Keratinocyte (primary cell): ENCODE measurements around the gene GPRASP1. TPM values are rescaled to one million over a fixed set of nuclear protein-coding genes. Genes with fewer than 3 reads are reported as not detected.

ENCODE experiments used
- DNase-seq: peaks from one replicate; pipeline ENCODE4 v3.0.0-alpha.2; 2011; ENCODE audit warnings: low read depth, missing footprints, low spot score
- FAIRE-seq: peaks from 2 replicates; lab custom pipeline; 2011; peaks lifted over from hg19 to GRCh38; lab: Jason Lieb, UNC
- H2AFZ ChIP-seq: 2 replicates; pipeline ENCODE4 v1.6.0; 2012; ENCODE audit warnings: low read length, control low read depth, inconsistent platforms; ENCODE audit not compliant: control insufficient read depth
- H3K27ac ChIP-seq: 2 replicates; pipeline ENCODE4 v1.5.1; 2011; ENCODE audit warnings: low read length; ENCODE audit not compliant: control insufficient read depth, insufficient read depth
- H3K27me3 ChIP-seq: 3 replicates; pipeline ENCODE4 v1.6.0; 2011; ENCODE audit warnings: low read length; ENCODE audit not compliant: control insufficient read depth, insufficient read depth; ENCODE audit errors: extremely low read depth
- H3K36me3 ChIP-seq, 2 experiments: 2 replicates in 1 of 2; 3 replicates in 1 of 2; pipeline ENCODE4 v1.5.1; 2011; ENCODE audit warnings: low read length in 2 of 2, mild to moderate bottlenecking in 1 of 2; ENCODE audit not compliant: control insufficient read depth in 2 of 2, insufficient read depth in 2 of 2; ENCODE audit errors: extremely low read depth in 1 of 2
- H3K4me1 ChIP-seq: 3 replicates; pipeline ENCODE4 v1.5.1; 2011; ENCODE audit warnings: low read length; ENCODE audit not compliant: control insufficient read depth, insufficient read depth; ENCODE audit errors: extremely low read depth
- H3K4me2 ChIP-seq: 3 replicates; pipeline ENCODE4 v1.6.0; 2011; ENCODE audit warnings: low read depth, low read length; ENCODE audit not compliant: control insufficient read depth, insufficient read depth; ENCODE audit errors: extremely low read depth
- H3K4me3 ChIP-seq, 3 experiments: fragments of 200-600 bp in 1 of 3; sonication (generic) in 1 of 3; 2 replicates in 2 of 3; 3 replicates in 1 of 3; pipeline ENCODE4 v1.5.1; 2011 to 2016; ENCODE audit warnings: low read length in 3 of 3, mild to moderate bottlenecking in 3 of 3, control low read depth in 2 of 3, inconsistent platforms in 1 of 3, low read depth in 1 of 3, mixed read lengths in 1 of 3, mixed run types in 1 of 3, moderate library complexity in 1 of 3; ENCODE audit not compliant: control insufficient read depth in 2 of 3, insufficient read depth in 2 of 3; ENCODE audit errors: extremely low read depth in 1 of 3
- H3K79me2 ChIP-seq: 2 replicates; pipeline ENCODE4 v1.6.0; 2012; ENCODE audit warnings: low read length; ENCODE audit not compliant: control insufficient read depth, insufficient read depth
- H3K9ac ChIP-seq: 3 replicates; pipeline ENCODE4 v1.6.0; 2011; ENCODE audit warnings: low read length; ENCODE audit not compliant: control insufficient read depth, insufficient read depth; ENCODE audit errors: extremely low read depth
- H3K9me1 ChIP-seq: 3 replicates; pipeline ENCODE4 v1.6.0; 2011; ENCODE audit warnings: low read length; ENCODE audit not compliant: control insufficient read depth, insufficient read depth; ENCODE audit errors: extremely low read depth
- H3K9me3 ChIP-seq: 2 replicates; pipeline ENCODE4 v1.5.1; 2012; ENCODE audit warnings: low read depth, low read length; ENCODE audit not compliant: control insufficient read depth
- H4K20me1 ChIP-seq: 3 replicates; pipeline ENCODE4 v1.6.0; 2011; ENCODE audit warnings: low read length; ENCODE audit not compliant: control insufficient read depth, insufficient read depth; ENCODE audit errors: extremely low read depth
- EZH2 ChIP-seq: IDR thresholded peaks from one replicate; pipeline ENCODE4 v1.6.1; 2012; ENCODE audit warnings: inconsistent platforms, mild to moderate bottlenecking, low read length, moderate library complexity
- dilution Hi-C: fragments of 300-500 bp; cut with MboI; formaldehyde crosslinking; loops from one replicate; pipeline ENCODE4 v1.7.0; 2020; ENCODE audit warnings: low sequenced_read_pairs; ENCODE audit not compliant: extremely low pct_ligation_motif_present
- polyA plus RNA-seq, 5 experiments: library from polyadenylated mRNA; depleted of rRNA in 3 of 5; stranded (reverse) in 3 of 5; stranded (forward) in 1 of 5; unstranded in 1 of 5; fragments of >200 nt; gene quantifications; 1 replicate in 1 of 5; 2 replicates in 3 of 5; 3 replicates in 1 of 5; pipeline versions ENCODE4 v1.2.1 to v1.2.3, GENCODE V29; 2011 to 2012; ENCODE audit warnings: missing spikeins in 2 of 5, low read depth in 1 of 5, low replicate concordance in 1 of 5
- TF ChIP-seq, protein P1 (sequence below), 3 experiments: IDR thresholded peaks in 1 of 3; conservative IDR thresholded peaks in 1 of 3; optimal IDR thresholded peaks in 1 of 3; 2 replicates in 2 of 3; 3 replicates in 1 of 3; pipeline versions ENCODE3 to v1.5.1; 2011; ENCODE audit warnings: low read length in 3 of 3, mild to moderate bottlenecking in 3 of 3, moderate library complexity in 2 of 3, control low read depth in 1 of 3, inconsistent platforms in 1 of 3; ENCODE audit not compliant: insufficient read depth in 2 of 3; ENCODE audit errors: extremely low read depth in 1 of 3

The GPRASP1 gene
- polyA plus RNA-seq, 1 donor (not counting 4 experiments of a cell fraction or from before 2014, with no cell fraction given), result 0.34 TPM

DNA sequence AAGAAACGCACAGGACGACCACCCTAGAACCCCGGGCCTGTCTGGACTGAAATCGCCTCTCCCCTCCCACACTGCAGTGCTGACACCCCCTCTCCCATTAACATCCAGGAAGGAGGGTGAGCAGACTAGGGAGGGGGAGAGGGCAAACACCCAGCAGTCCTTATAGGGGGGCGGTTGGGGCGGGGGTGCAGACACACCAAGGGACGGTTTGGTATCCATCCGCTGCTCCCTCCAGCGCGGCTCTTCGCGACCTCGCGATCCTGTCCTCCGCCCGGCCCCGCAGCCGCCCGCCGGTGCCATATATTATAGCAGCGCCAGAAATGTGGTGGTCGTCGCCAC is 411 bp upstream of the GPRASP1 start:
- TF ChIP-seq, protein P1, sequence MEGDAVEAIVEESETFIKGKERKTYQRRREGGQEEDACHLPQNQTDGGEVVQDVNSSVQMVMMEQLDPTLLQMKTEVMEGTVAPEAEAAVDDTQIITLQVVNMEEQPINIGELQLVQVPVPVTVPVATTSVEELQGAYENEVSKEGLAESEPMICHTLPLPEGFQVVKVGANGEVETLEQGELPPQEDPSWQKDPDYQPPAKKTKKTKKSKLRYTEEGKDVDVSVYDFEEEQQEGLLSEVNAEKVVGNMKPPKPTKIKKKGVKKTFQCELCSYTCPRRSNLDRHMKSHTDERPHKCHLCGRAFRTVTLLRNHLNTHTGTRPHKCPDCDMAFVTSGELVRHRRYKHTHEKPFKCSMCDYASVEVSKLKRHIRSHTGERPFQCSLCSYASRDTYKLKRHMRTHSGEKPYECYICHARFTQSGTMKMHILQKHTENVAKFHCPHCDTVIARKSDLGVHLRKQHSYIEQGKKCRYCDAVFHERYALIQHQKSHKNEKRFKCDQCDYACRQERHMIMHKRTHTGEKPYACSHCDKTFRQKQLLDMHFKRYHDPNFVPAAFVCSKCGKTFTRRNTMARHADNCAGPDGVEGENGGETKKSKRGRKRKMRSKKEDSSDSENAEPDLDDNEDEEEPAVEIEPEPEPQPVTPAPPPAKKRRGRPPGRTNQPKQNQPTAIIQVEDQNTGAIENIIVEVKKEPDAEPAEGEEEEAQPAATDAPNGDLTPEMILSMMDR (optimal IDR thresholded peaks at IDR 0.05 in 1 of 3, IDR thresholded peaks at IDR 0.05 in 1 of 3, conservative IDR thresholded peaks at IDR 0.05 in 1 of 3; ENCODE audit: extremely low read depth in 1 of 3, insufficient read depth in 2 of 3, low read length in 3 of 3), result no peak
- no peak for TF ChIP-seq EZH2
- Histone ChIP-seq H3K9ac (no peak overlapping the region), H2AFZ (no peak overlapping the region), H3K27me3 (no peaks in the 10 kb centered on the region), H3K79me2 (no peaks in the 10 kb centered on the region), H3K4me2 (peak overlapping the region; percentile 66), H3K36me3 (no peaks in the 10 kb centered on the region), H3K27ac (no peak overlapping the region), H4K20me1 (no peaks in the 10 kb centered on the region), H3K9me1 (no peaks in the 10 kb centered on the region), H3K4me1 (no peaks in the 10 kb centered on the region), H3K4me3 (peak overlapping the region in 2 of 3 experiments; percentile 25 to 35), H3K9me3 (no peaks in the 10 kb centered on the region)
- DNase-seq, result no peak
- dilution Hi-C loops, result no loop called here
- no peak for FAIRE-seq

DNA sequence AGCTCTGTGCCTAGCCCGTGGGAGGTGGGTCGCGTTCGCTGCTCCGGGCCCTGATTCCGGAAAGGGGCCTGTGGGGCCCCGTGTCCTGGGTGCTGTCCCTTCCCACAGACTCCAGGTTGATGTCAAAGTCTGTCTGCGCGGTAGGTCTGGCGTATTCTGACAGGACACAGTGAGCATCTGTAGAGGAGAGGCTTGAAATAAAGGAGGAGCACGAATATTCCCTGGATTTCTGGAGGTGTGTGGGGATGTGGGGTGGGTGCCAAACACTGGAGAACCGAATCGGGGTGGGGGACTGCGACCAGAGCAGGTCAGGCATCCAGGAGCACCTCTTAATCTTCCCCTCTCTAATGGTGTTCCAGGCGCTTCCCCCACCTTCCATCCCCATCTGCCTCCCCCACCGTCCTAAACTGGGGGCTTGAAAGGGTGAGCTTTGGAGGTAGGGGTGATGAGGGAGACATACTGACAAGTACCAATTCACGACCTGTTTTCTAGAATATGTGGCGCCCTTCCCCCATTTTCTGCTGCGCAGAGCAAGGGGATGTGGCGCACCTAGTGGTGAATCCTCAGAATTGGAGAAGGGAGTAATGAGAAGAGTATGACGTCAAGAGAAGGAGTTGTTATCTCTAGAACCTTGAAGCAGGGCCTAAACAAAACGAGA is 877 bp downstream of the GPRASP1 start:
- peak overlapping the region; percentile 66 for H3K4me2 ChIP-seq
- H3K27ac ChIP-seq, result no peak overlapping the region
- DNase-seq (peak; percentile 7), FAIRE-seq (no peak)
- no peaks in the 10 kb centered on the region for H3K4me1 ChIP-seq
- no peaks in the 10 kb centered on the region for H3K9me3 ChIP-seq
- no peaks in the 10 kb centered on the region for H4K20me1 ChIP-seq
- no peaks in the 10 kb centered on the region for H3K9me1 ChIP-seq
- no peaks in the 10 kb centered on the region for H3K27me3 ChIP-seq
- H2AFZ ChIP-seq, result no peak overlapping the region
- H3K36me3 ChIP-seq, result no peaks in the 10 kb centered on the region
- dilution Hi-C loops, result no loop called here
- peak overlapping the region in 2 of 3 experiments; percentile 27 to 35 for H3K4me3 ChIP-seq
- H3K9ac ChIP-seq, result no peak overlapping the region
- H3K79me2 ChIP-seq, result no peaks in the 10 kb centered on the region
- TF ChIP-seq, protein P1 (optimal IDR thresholded peaks at IDR 0.05 in 1 of 3, IDR thresholded peaks at IDR 0.05 in 1 of 3, conservative IDR thresholded peaks at IDR 0.05 in 1 of 3; ENCODE audit: extremely low read depth in 1 of 3, insufficient read depth in 2 of 3, low read length in 3 of 3), result peak; percentile 45 to 60 (median 49)
- TF ChIP-seq EZH2, result no peak
